Activated CD4-positive, alpha-beta T cell treated with anti-CD3 and anti-CD28 coated beads, Interleukin-10, Interleukin-2, amounts not matched to agents 100 ng/mL and 50 ng/mL, durations not matched to agents 16 hours and 8 hours (primary cell): ENCODE data around the gene TIMP1.
"Not testable (repeated sequence)": the region's sequence is repeated elsewhere in the genome, so short reads cannot be mapped to it uniquely, and the experiment has no call there.

Experiments used
- DNase-seq: peaks from one replicate; pipeline ENCODE4 v3.0.0-alpha.2; 2020

The TIMP1 gene

DNA sequence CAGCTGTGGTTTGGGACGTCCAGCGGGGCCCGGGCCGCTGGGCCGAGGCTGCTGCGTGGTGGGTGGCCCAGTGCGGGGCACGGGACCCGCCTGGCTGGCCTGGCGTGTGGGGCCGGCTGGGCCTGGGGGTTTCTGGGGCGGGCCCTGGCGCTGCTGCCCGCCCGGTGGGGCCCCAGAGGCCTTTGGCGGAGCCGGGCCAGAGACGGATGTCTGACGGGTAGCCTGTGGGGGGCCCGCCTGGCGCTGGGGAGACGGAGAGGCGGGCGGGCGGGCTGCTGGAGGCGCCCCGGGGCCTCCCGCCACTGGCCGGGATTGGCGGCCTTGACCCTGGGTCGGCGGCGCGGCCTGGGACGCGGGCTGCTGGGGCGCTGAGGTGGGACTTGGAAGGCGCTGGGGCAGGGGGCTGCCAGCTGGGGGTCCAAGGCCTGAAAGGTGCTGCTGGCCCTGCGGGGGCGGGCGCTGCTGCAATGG lies 8.1 kb upstream of the TIMP1 start:
- no peak for DNase-seq

DNA sequence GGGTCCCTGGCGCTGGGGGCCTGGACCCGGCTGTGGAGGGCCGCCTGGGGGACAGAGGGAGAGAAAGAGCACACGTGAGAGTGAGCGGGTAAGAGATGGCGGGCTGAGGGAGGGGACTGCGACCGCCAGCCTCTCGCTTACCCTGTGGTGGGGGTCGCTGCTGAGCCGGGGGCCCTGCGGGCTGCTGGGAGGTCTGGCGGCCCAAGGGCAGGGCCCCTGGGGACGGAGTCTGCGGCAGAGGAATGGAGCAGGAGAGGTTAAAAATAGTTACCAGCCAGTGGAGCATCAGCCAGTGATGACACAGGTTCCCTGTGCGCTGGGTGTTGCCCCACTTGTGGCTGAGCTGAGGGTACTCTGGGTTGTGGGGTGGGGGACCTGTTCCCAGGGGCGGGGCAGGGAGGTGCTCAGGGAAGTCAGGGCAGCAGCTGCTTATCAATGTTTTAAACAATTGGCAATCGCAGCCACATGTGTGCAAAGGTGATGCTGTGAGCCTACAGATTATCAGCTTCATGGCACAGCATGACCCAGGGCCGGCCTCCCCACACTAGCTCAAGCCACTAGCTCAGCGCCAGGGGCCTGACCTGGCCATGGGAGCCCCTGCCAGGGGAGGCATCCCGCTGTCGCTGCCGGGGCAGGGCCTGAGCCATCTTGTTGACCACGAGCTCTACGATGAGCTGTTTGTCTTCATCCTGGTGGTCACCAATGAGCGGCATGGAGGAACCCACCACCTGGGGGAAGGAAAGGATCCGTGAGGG lies 7.5 kb upstream of the TIMP1 start:
- DNase-seq: no peak

DNA sequence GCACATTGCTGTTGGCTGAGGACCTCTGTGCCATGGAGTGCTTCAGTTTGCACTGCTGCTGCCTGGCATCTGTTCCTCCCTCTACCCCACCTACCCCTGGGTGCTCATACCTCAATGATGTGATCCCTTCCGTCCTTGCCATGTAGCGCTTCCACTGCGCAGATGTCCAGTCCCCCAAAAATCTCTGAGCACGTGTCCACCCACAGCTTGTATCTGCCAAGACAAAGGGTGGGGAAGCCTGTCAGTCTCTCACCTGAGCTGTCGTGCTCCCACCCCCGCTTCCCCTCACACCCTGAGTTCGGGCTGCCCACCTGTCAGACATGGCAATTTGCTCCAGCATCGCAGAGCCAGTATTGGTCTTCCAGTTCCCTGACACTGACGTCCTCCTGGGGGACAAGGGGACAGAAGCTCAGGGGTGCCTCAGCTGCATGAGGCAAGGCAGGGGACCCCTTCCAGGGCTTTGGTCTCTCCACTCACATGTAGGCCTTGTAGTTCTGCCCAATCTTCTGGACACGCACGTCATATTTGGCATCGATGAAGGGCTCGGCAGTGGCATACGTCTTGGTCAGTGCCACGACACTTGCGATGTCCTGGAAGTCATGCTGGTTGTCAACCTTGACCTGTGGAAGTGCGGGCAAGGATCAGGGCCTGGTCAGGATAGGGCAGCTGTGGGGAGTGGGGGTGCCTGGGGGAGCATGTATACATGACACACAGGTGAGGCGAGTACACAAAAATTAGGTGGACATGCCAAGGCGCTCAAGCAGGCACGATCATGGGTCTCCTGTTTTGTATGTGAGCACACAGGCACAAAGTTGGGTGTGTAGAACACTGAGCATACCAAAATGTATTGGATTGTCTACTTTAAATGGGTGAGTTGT lies 6.0 kb upstream of the TIMP1 start:
- no peak for DNase-seq

DNA sequence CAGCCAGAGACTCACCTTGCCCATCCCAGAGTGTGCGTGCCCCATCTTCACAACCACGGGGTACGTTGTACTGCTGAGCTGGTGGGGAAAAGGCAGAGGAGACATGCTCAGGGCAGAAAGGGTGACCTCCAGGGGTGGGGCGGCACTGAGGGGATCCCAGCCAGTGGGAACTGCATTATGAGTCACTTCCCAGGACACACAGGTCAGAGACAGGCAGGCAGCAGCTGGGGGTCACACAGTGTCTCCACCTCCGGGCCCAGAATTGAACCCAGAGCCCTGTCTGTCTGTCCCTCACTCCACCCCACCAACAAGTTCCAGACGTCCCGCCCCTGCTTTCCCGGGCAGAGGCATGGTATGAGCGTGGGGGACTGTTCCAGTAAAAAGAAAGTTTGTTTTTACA lies 4.8 kb upstream of the TIMP1 start:
- DNase-seq: no peak

GRCh38 chrX:47577901-47578300 lies 4.3 kb upstream of the TIMP1 start:
- DNase-seq: no peak

DNA sequence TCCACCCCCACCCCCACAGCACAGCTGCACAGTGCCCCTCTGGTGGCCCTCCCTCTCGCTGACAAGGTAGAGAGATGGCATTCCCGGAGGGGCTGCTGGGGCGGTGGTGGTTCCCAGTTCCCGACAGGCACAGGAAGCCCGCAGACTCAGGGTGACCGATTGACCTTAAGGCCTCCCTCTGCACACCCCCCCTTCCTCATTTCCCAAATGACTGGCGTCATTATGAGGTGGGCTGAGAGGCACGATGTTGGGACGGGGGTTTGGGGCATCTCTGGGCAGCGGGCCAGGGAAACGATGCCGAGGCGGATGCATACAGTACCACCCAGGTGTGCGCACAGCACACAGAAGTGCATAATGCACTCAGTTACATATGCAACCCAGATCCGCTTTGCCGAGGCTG lies 3.5 kb upstream of the TIMP1 start:
- no peak for DNase-seq

DNA sequence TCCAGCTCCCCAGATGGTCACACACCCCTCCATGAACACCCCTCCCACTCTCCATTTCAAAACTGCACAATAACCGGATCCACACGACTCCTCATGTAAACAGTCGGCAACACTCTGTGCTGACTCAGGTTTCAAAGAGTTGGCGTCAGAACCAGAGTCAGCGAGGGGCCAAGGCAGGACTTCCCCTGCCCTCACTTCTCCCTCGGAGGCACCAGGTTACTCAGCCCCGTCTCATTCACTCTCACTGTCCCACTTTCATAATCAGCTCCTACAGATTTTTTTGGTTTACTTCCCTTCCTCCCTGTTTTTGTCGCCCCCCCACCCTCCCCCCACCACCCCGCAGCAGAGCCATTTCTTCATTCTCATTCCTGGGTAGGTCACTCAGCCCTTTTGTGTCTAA lies 2.7 kb upstream of the TIMP1 start:
- DNase-seq: peak; percentile 80

GRCh38 chrX:47583240-47583861 lies 1.1 kb downstream of the TIMP1 start:
- no peak for DNase-seq

DNA sequence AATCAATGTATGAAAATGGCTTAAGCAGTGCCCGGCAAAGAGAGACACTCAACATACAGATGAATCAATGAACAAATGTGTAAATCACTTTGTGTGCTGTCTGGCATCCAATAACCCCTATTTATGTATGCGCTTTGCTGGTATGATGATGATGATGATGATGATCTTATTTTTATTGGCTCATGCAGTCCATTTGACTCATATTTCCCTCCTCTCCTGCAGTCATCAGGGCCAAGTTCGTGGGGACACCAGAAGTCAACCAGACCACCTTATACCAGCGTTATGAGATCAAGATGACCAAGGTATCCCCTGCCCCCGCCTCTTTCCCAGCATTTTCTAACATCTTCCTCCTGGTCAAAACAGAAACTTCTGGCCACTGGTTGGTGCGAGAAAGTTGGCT lies 2.5 kb downstream of the TIMP1 start:
- DNase-seq: no peak

DNA sequence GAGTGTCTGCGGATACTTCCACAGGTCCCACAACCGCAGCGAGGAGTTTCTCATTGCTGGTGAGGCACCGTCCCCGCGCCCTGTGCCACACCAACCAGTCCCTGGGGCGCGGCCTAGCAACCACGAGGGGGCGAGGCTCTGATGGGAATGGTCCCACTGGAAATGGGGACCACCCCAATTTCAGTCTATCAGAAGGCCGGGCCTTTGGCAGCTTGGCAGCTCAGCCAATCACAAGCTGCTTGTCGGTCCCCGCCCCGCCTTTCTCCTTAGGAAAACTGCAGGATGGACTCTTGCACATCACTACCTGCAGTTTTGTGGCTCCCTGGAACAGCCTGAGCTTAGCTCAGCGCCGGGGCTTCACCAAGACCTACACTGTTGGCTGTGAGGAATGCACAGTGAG lies 3.0 kb downstream of the TIMP1 start:
- no peak for DNase-seq

GRCh38 chrX:47586043-47586787 lies 4.0 kb downstream of the TIMP1 start:
- no peak for DNase-seq

GRCh38 chrX:47587091-47587891 lies 5.1 kb downstream of the TIMP1 start:
- no peak for DNase-seq

GRCh38 chrX:47587906-47588735 lies 5.9 kb downstream of the TIMP1 start:
- no peak for DNase-seq

- DNase-seq: no peak
These were observed 8.7 kb downstream of the TIMP1 start for GRCh38 chrX:47590984-47591383.

DNA sequence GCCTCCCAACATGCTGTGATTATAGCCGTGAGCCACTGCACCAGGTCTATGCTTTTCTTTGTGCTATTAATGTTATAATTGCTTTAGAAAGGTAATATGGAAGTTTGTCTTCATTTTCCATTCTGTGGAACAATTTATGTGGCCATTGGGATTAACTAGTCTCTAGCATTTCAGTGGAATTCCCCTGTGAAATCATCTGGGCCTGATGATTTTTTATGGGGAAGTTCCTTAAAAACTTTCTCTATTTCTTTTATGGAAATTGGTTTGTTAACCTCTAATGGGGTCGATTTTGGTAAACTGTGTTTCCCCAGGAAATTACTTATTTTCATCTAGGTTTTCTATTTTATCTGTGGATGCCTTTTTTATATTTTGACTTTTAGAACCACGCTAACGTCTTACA lies 11.3 kb downstream of the TIMP1 start:
- no peak for DNase-seq

GRCh38 chrX:47595716-47596251 lies 13.5 kb downstream of the TIMP1 start:
- no peak for DNase-seq

DNA sequence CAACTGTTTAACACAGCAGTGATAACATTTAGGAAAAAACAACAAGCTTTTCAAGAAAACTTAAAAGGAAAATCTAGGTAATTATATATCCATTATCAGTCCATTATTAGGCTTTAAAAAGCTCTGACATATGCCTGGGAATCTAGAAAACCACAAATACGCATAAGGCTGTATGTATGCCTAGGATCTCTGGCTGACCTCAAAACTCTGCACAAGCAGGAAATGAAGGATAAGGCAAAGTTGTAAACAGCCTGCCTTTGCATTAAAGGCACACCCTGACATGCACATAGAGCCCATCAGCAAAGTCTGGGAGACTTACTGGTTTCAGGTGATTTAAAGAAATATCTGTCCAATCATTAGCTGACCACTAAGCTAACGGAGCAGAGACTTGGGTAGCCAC lies 14.0 kb downstream of the TIMP1 start:
- no peak for DNase-seq

DNA sequence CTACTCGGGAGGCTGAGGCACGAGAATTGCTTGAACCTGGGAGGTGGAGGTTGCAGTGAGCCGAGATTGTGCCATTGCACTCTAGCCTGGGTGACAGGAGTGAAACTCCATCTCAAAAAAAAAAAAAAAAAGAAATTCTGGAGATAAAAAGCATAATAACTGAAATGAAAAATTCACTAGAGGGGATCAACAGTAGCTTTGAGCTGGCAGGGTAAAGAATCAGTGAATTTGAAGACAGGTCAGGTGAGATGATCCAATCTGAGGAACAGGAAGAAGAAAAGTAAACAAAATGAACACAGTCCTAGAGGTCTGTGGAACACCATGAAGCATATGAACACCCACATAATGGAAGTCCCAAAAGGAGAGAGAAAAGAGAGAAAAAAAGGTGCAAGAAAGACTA lies 15.0 kb downstream of the TIMP1 start:
- DNase-seq: no peak

DNA sequence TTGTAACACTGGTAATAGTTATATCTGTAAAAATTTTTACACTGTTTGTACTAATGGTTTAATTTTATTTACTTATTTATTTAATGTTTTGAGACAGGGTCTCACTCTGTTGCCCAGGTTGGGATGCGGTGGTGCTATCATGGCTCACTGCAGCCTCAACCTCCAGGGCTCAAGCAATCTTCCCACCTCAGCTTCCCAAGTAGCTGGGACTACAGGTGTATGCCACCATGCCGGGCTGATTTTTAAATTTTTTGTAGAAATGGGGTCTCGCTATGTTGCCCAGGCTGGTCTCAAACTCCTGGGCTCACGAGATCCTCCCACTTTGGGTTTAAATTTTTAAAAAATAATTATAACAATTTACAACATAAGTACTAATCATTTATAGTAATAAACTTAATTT lies 20.9 kb downstream of the TIMP1 start:
- DNase-seq: not testable (repeated sequence)

DNA sequence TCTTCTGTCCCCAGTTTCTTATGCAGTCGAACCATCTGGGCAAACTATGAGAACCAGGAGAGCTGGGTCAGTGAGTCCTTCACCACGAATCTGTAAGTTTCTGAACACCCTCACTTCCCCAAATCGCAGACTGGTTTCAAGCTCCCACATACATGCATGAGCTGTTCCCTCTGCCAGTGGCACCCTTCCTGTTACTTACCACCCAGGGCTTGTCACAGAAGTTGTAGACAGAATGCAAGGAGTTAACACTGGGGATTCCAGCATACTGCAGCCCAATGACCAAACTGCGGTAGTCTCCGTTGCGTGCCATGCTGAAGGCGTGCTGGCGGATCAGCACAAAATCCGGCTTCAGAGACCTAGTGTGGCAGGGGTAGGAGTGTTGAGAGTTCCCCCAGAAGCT lies 22.8 kb downstream of the TIMP1 start:
- DNase-seq: no peak

DNA sequence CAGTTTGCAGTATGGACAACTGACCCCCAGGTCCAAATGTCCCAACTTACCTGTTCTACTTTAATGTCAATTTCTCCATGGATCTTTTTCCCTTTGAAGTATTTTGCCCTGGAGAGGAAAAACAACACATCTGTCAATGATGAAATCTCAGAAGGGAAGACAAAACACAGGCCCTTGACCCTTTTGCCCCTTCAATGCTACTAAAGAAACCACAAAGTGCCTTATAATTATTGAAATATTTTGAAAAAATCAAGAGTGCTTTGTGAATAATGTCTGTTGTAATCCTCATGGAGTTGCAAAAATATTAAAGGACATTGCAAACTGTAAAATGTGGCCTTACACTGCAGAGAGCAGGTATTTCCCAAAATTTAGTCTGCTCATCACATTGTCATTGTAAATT lies 24.9 kb downstream of the TIMP1 start:
- no peak for DNase-seq
